T-helper 2 cell treated with Interferon-gamma antibody and Interleukin-4, amounts not matched to agents 100 ng/mL and 5 ng/mL, for 36 hours (primary cell): ENCODE results near the gene TMEM170B. TPM values are rescaled to one million over a fixed set of nuclear protein-coding genes. Genes with fewer than 3 reads are reported as not detected.
"Not testable (repeated sequence)": the region's sequence is repeated elsewhere in the genome, so short reads cannot be mapped to it uniquely, and the experiment has no call there.

Experiments used
- intact Hi-C: fragments of 100-400 bp; cut with micrococcal nuclease; formaldehyde crosslinking; loops from one replicate; pipeline ENCODE4 v1.15.1; 2023
- total RNA-seq: library from RNA; stranded (reverse); gene quantifications from 2 replicates; pipeline ENCODE4 v1.2.3, GENCODE V29; 2022

The TMEM170B gene
- total RNA-seq, 1 donor from 2014 or later = 0.23 TPM

DNA sequence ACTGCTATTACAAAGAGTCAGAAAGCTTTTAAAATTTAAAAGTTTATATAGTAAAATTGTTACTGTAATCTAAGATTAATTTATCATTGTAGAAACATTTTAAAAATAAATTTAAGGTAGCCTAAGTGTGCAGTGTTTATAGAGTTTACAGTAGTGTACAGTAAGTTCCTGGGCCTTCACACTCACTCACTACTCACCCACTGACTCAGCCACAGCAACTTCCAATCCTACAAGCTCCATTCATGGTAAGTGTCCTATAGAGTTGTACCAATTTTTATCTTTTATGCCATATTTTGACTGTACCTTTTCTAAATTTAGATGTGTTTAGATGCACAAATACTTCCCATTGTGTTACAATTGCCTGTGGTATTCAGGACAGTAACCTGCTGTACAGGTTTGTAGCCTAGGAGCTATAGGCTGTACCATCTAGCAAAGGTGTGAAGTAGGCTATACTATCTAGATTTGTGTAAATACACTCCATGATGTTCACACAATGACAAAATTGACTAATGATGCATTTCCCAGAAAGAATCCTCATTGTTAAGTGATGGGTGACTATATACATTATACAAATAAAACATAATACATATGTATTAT, 10.2 kb upstream of the TMEM170B start:
- intact Hi-C loops = no loop called here

DNA sequence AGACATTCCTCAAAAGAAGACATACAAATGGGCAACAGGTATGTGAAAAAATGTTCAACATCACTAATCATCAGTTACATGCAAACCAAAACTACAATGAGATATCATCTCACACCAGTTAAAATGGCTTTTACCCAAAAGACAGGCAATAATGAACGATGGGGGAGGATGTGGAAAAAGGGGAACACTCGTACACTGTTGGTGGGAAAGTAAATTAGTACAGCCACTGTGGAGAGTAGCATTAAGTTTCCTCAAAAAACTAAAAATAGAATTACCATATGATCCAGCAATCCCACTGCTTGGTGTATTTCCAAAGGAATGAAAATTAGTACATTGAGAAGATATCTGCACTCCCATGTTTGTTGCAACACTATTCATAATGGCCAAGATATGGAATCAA, 8.6 kb upstream of the TMEM170B start:
- intact Hi-C loops = no loop called here

DNA sequence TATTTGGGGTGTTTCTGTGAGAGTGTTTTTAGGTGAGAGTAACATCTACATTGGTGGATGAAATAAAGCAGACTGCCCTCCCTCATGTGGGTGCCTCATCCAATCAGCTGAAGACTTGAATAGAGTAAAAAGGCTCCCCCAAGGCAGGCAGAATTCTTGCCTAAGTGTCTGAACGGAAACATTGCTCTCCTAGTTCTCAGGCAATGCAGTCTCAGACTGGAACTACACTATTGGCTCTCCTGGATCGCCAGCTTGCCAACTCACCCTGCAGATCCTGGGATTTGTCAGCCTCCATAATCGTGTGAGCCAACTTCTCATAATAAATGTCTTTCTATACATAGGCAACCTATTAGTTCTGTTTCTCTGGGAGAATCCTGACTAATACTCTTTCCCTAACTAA, 5.5 kb upstream of the TMEM170B start:
- intact Hi-C loops = loop anchor here (10.0 kb wide), 1 partner anchor 1127 kb away; no protein-coding TSS in a partner anchor

DNA sequence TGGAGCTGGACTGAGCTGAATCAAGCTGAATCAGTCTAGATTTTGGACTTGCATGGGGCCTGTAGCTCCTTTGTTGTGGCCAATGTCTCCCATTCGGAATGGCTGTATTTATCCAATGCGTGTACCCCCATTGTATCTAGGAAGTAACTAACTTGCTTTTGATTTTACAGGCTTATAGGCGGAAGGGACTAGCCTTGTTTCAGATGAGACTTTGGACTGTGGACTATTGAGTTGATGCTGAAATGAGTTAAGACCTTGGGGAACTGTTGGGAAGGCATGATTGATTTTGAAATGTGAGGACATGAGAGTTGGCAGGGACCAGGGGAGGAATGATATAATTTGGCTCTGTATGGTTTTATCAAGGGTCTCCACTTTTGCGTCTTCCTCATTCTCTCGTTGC, 3.0 kb upstream of the TMEM170B start:
- intact Hi-C loops = loop anchor here (10.0 kb wide), 1 partner anchor 1130 kb away; no protein-coding TSS in a partner anchor

DNA sequence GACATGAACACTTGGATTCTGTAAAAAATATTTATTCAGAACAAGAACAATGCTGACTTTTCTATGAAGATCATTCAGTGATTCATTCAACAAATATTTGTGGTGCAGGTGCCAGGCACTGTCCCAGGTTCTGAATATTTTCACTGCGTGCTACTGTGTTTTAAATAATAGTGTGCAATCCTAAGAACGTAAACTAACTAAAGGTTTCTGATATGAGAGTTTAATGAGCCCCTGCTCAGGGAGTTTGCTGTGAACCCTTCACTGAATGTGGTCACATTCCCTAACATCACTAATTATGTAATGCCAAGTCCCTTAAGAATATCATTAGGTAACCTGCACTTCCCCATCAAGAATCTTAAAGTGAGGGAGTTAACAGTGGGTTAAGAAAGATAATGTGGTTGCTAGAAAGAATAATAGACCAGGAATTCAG, 1.7 kb upstream of the TMEM170B start:
- intact Hi-C loops = loop anchor here (2.0 to 10.0 kb wide), 2 partner anchors 697 to 1131 kb away; partner anchors contain the start of gene MAK

DNA sequence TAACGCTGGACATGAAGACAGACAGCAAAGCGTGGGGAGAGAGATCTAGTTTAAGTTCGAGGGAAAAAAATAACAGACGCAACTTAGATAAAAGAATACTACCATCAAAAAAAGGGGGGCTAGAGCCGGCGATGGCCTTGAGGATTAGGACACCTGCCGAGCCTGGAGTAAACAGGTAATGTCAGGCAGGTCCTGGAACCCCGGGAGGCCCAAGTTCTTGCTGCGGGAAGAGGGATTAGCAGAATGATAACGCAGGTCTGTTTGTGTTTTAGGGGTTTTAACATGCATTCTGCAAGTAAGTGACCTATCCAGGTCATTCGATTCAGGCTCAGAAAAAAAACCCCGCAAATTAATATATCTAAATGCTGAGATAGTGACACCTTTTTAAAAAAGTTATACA, 754 bp upstream of the TMEM170B start:
- intact Hi-C loops = loop anchor here (1.0 to 10.0 kb wide), 5 partner anchors 304 to 1132 kb away; partner anchors contain the start of genes MAK and NEDD9

DNA sequence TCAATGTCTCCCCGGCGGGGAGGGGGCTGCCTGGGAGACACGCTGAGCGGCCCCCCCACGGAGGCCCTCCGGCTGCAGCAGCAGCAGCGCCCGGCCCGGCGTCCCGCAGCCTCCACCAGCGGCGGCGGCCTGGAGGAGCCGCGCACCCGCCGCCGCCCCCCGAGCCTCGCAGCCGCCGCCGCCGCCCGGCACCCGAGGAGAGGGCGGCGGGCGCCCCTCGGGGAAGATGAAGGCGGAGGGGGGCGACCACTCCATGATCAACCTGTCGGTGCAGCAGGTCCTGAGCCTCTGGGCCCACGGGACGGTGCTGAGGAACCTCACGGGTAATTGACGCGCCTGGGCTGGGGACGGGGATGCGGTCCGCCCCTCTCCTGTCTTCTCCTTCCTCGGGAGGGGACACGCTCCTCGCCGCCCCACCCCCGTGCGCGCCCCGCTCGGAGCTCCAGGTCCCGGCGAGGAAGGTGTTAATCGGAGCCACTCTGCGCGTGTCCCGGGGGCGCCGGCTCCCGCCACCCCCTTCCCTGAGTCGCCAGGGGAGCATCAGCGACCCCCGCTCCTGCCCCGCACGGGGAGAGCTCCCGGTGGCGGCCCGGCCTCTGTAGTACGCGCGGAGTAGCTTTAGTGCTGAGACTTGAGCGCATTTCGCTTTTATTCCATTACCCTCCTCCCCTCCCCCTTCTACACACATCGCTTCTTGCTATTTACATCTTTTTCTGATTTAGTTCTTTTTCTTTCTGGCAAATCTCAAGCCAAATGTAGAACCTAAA, 686 bp downstream of the TMEM170B start:
- intact Hi-C loops = loop anchor here (10.0 kb wide), 1 partner anchor 1133 kb away; no protein-coding TSS in a partner anchor

DNA sequence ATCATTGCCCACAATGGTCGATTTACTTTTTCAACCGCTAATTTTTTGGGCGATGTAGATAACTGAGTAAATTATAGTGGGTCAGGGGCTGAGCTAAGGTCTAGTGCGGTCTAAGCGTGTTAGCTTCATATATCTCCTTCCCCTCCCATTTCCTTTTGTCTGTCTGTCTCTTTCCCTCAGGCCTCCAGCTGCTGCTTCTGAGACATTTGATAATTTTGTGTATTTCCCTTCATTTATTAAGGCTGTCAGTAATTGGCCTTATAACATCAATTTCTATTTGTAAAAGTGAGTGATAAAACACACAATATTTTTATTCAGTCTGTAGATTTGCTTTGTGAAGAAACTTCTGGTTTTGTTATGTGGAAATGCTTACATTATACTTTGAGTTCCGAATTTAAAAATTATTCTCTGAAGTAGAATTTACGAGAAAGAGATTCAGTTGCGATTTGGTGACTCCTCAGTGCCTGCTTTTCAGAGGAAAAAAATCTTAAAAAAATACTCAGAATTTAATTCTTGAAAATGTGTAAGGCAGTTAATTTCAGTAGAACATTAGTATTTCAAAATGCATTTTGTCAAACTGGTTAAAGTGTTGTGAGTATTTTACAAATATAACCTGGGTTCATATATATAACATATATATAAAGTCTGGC, 1.4 kb downstream of the TMEM170B start:
- intact Hi-C loops = loop anchor here (10.0 kb wide), 1 partner anchor 1134 kb away; no protein-coding TSS in a partner anchor

DNA sequence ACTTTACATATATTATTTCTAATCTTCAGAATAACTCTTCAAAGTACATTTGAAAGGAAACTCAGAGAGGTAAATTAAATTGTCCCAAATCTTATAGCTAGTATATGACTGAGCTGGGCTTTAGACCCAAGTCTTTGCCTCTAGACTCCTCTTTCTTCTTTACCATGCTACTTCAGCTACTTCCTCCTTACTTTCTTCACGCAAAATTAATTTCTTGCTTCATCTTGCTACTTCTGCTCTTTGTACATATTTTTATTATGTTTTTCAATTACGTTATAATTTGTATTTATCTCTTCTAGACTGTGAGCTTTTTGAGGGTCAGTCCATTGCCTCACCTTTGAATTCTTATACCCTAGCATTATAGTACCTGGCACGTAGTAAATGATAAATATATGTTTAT, 5.3 kb downstream of the TMEM170B start:
- intact Hi-C loops = no loop called here

DNA sequence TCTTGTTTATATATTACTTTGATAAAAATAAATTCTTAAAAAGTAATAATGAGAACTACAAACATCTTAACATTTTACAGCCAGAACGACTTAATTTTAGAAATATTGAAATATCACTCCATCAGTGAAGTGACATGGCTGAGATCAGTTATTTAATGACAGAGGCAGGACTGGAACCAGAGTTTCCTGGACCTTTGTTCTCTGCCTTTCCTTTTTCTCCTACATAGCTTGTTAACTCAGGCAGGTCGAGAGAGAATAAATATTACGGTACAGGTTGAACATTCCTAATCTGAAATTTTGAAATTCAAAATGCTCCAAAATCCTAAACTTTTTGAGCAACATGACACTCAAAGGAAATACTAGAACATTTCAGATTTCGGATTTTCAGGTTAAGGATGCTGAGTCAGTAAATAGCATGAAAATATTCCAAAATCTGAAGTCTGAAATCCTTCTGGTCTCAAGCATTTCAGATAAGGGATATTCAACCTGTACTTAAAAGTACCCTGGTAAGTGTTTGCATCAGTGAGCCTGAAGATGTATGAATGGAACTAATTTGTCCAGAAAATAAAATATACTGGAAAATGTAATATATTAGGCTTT, 6.5 kb downstream of the TMEM170B start:
- intact Hi-C loops = no loop called here

DNA sequence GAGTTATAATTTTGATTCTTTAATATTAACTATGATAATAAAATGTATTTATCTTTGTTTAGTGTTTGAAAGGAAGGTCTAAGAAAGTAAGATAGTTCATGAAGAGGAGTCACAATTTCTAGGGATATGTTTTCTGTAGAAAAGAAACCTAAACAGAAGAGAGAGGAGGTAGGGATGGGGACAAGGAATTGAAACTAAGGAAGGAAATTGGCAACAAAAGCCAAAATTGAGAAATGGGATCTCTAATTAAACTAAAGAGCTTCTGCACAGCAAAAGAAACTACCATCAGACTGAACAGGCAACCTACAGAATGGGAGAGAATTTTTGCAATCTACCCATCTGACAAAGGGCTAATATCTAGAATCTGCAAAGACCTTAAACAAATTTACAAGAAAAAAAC, 10.3 kb downstream of the TMEM170B start:
- intact Hi-C loops = not testable (repeated sequence)

DNA sequence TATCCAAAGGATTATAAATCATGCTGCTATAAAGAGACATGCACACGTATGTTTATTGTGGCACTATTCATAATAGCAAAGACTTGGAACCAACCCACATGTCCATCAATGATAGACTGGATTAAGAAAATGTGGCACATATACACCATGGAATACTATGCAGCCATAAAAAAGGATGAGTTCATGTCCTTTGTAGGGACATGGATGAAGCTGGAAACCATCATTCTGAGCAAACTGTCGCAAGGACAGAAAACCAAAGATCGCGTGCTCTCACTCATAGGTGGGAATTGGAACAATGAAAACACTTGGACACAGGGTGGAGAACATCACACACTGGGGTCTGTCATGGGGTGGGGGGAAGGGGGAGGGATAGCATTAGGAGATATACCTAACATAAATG, 11.0 kb downstream of the TMEM170B start:
- intact Hi-C loops = not testable (repeated sequence)

DNA sequence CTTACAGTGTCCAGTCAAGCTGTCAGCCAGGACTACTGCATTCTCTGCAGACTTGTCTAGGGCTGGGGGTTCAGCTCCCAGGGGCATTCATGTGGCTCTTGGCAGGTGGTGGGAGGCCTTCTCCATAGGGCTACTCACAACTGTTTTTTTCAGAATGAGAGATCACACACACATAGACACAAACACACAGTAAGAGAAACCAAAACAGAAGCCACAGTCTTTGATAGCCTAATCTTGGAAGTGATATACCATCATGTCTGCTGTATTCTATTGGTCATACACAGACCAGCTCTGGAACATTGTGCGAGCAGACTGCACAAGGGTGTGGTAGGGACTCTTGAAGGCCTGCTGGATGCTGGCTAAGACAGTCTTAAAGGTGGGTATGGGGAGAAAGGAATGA, 13.5 kb downstream of the TMEM170B start:
- intact Hi-C loops = no loop called here

DNA sequence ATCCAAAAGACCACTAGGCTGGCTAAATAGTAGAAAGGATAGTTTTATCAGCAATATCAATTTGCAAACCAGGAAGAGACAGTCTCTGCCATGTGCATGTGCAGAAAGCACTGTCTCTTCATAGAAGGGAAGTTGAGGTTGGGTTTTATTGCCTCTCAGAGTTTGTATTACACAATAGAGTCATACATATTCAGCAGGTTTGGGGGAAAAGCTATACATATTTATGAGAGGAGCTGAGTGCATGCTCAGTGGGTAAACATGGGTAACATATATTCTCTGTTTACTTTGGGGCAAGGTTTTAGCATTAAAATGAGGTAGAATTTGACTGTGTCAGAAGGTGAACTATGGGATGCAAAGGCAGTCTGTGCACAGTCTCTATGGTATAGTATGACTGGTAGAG, 14.9 kb downstream of the TMEM170B start:
- intact Hi-C loops = no loop called here

DNA sequence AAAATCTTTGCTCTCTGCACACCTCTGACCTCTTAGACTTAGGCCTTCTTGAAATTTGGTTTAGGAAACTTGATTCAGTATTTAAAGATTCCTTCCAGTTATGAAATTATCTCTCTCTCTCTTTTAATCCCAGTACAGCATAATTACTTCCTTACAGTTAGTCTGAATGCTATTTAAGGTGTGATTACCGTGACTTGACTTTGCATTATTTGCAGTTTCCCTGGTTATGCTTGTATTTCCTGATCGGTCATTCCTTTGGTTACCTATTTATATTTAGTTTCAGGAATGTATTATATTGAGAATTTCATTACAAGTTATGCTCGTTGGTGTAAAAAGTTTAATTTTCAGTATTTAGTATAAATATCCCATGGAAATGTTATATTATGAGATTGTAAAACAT, 16.3 kb downstream of the TMEM170B start:
- intact Hi-C loops = no loop called here

DNA sequence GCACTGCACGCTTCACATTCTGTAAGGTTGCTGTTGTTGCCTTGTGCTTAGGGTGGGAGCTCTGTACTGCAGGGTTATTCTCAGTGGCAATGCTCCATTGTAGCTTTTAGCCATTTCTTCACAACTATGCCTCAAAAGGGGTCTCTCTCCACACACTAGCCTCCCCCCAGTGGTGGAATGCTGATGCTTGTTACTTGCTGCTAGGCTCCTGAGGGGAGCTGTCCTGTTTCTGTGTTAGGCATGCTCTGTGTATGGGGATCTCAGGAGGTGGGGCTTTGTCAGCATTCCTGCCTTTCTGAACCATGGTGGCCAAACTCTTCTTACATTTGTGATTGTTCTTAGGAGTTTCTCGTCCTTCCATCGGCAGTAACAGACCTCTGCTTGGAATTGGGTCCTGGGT, 18.8 kb downstream of the TMEM170B start:
- intact Hi-C loops = no loop called here

DNA sequence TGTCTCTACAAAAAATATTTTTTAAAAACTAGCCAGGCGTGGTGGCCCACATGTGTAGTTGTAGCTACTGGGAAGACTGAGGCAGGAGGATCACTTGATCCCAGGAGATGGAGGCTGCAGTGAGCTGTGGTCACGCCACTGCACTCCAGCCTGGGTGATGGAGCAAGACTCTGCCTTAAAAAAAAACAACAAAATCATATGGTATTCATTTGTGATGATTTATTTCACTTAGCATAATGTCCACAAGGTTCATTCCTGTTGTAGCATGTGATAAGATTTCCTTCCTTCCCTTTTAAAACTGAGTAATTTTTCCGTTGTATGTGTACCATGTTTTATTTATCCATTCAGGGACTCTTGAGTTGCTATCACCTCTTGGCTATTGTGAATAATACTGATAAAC, 26.2 kb downstream of the TMEM170B start:
- intact Hi-C loops = no loop called here

DNA sequence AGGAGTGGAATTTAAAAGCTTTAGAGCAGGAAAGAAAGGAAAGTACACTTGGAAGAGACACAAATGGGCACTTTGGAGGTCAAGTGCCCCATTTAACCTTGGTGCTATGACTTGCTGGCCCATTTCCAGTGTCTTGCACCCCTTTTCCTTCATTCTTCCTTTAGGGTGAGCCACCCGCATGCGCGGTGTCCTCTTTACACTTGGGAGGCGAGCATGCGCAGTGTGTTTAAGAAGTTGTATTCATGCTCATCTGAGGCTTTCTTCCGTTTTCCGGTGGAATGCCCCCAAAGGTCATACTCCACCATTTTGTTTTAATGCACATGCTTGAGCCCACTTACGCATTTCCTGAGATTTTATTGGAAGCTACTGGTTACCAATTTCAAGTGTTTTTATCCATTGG, 29.1 kb downstream of the TMEM170B start:
- intact Hi-C loops = no loop called here

DNA sequence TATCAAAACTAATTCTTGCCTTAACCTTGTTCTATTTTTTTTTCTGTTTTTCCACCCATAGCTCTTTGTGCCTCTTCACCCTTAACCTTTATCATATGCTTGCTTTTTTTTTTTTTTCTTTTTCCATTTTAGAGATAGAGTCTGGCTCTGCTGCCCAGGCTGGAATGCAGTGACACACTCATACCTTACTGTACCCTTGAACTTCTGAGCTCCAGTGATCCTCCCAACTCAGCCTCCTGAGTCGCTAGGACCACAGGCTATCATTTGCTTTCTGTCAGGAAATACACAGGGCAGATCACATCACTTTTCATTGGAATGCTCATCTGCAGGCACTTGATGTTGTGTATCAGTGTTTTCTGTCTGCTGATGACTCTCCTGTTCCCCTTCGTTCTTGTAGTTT, 33.5 kb downstream of the TMEM170B start:
- intact Hi-C loops = loop anchor here (10.0 kb wide), 1 partner anchor 616 kb away; no protein-coding TSS in a partner anchor

DNA sequence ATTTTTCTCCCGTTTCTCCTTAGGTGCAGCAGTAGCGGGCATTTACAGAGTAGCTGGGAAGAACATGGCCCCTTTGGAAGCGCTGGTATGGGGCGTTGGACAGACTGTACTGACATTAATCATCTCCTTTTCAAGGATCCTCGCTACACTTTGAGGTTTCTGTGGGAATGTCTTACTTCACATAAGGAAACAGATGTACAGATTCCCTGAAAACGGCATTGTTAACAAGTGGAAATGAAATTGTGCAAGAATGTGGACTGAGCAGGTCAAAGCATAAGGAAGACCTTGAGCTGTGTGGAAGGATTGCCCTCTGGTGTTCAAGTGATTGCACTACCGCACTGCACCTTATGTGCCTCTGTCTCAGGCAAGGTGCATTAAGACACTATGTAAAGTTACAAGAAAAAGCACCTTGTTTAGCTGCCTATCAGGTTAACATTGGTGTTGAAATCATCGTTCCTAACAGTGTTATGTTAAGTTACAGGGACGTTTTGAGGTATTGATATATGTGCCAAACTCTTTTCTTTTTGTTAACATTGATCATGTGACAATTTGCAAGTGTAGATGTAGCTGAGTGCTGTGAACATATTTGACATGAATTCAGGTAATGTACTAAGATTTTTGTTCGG, 38.0 kb downstream of the TMEM170B start:
- intact Hi-C loops = loop anchor here (1.0 to 10.0 kb wide), 2 partner anchors 431 to 621 kb away; no protein-coding TSS in a partner anchor
